ENCODE results near the gene RHBDL1.

- no peak for TF ChIP-seq EZH2phosphoT487 (IDR thresholded peaks at IDR 0.05; ENCODE audit: insufficient read depth, low read depth)
- TF ChIP-seq EZH2 (IDR thresholded peaks at IDR 0.05; ENCODE audit: insufficient read depth, poor library complexity, severe bottlenecking), result no peak
Observed at GRCh38 chr16:685967-686366, 10.5 kb downstream of the RHBDL1 start.
